Measurements from ENCODE around the gene CCDC43. TPM values are rescaled to one million over a fixed set of nuclear protein-coding genes. Genes with fewer than 3 reads are reported as not detected.

The CCDC43 gene
- polyA plus RNA-seq, 1 donor (not counting 4 experiments of a cell fraction or from before 2014, with no cell fraction given): 23.0 TPM

DNA sequence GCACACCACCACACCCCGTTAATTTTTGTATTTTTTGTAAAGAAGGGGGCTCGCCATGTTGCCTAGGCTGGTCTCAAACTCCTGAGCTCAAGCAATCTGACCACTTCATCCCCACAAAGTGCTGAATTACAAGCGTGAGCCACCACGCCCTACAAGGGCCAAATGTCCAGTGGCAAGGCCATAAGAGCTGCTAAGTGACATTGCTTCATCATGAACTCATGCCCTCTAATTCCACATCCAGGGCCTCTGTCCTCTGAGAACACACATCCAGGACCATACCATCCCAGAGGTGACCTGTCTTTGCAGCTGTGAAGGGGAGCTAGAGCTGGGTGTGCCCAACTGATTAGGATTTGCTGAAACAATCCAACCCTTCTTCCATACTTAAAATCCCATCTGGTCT is 58.9 kb downstream of the CCDC43 start:
- TF ChIP-seq, protein P1, sequence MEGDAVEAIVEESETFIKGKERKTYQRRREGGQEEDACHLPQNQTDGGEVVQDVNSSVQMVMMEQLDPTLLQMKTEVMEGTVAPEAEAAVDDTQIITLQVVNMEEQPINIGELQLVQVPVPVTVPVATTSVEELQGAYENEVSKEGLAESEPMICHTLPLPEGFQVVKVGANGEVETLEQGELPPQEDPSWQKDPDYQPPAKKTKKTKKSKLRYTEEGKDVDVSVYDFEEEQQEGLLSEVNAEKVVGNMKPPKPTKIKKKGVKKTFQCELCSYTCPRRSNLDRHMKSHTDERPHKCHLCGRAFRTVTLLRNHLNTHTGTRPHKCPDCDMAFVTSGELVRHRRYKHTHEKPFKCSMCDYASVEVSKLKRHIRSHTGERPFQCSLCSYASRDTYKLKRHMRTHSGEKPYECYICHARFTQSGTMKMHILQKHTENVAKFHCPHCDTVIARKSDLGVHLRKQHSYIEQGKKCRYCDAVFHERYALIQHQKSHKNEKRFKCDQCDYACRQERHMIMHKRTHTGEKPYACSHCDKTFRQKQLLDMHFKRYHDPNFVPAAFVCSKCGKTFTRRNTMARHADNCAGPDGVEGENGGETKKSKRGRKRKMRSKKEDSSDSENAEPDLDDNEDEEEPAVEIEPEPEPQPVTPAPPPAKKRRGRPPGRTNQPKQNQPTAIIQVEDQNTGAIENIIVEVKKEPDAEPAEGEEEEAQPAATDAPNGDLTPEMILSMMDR (optimal IDR thresholded peaks at IDR 0.05 in 1 of 3, IDR thresholded peaks at IDR 0.05 in 1 of 3, conservative IDR thresholded peaks at IDR 0.05 in 1 of 3; ENCODE audit: extremely low read depth in 1 of 3, insufficient read depth in 2 of 3, low read length in 3 of 3): no peak
- TF ChIP-seq EZH2 (IDR thresholded peaks at IDR 0.05; ENCODE audit: low read length): no peak
- Histone ChIP-seq H3K27ac (ENCODE audit: control insufficient read depth, insufficient read depth, low read length) (no peak overlapping the region), H3K27me3 (ENCODE audit: control insufficient read depth, extremely low read depth, insufficient read depth, low read length) (no peaks in the 10 kb centered on the region), H4K20me1 (ENCODE audit: control insufficient read depth, extremely low read depth, insufficient read depth, low read length) (no peaks in the 10 kb centered on the region), H3K9me3 (ENCODE audit: control insufficient read depth, low read depth, low read length) (no peaks in the 10 kb centered on the region), H2AFZ (ENCODE audit: control insufficient read depth, low read length) (no peak overlapping the region), H3K4me1 (ENCODE audit: control insufficient read depth, extremely low read depth, insufficient read depth, low read length) (peaks cover 3% of the 10 kb centered on the region), H3K4me3 (ENCODE audit: control insufficient read depth in 2 of 3, extremely low read depth in 1 of 3, insufficient read depth in 2 of 3, low read depth in 1 of 3, low read length in 3 of 3) (no peak overlapping the region), H3K36me3 (ENCODE audit: control insufficient read depth in 2 of 2, extremely low read depth in 1 of 2, insufficient read depth in 2 of 2, low read length in 2 of 2) (no peaks in the 10 kb centered on the region), H3K4me2 (ENCODE audit: control insufficient read depth, extremely low read depth, insufficient read depth, low read depth, low read length) (no peak overlapping the region), H3K79me2 (ENCODE audit: control insufficient read depth, insufficient read depth, low read length) (no peaks in the 10 kb centered on the region), H3K9ac (ENCODE audit: control insufficient read depth, extremely low read depth, insufficient read depth, low read length) (no peak overlapping the region), H3K9me1 (ENCODE audit: control insufficient read depth, extremely low read depth, insufficient read depth, low read length) (no peaks in the 10 kb centered on the region)
- FAIRE-seq (no peak), DNase-seq (ENCODE audit: low read depth, low spot score) (no peak)
- dilution Hi-C loops (cut with MboI; ENCODE audit: extremely low pct_ligation_motif_present, low sequenced_read_pairs): loop anchor here (10.0 kb wide), 1 partner anchor 96 kb away; no protein-coding TSS in a partner anchor

DNA sequence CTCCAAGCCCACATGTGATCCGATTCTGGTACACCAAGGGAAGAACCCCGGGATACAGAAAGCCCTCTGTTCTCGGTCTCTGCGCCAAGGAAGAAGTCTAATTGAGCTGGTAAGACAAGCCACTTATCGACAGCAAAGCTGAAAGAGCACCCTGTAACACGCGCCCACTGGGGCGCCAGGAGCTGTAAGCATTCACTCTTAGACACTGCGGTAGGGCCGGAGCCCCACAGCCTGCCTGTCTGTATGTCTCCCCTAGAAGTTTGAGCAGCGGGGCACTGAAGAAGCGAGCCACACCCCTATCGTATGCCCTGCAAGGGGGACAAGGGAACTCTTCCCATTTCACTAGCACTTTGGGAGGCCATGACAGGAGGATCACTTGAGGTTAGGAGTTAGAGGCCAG is 60.3 kb downstream of the CCDC43 start:
- Histone ChIP-seq H3K9me3 (ENCODE audit: control insufficient read depth, low read depth, low read length) (no peaks in the 10 kb centered on the region), H3K9me1 (ENCODE audit: control insufficient read depth, extremely low read depth, insufficient read depth, low read length) (no peaks in the 10 kb centered on the region), H3K27me3 (ENCODE audit: control insufficient read depth, extremely low read depth, insufficient read depth, low read length) (no peaks in the 10 kb centered on the region), H2AFZ (ENCODE audit: control insufficient read depth, low read length) (no peak overlapping the region), H3K4me1 (ENCODE audit: control insufficient read depth, extremely low read depth, insufficient read depth, low read length) (peaks cover 3% of the 10 kb centered on the region), H3K4me2 (ENCODE audit: control insufficient read depth, extremely low read depth, insufficient read depth, low read depth, low read length) (no peak overlapping the region), H3K27ac (ENCODE audit: control insufficient read depth, insufficient read depth, low read length) (no peak overlapping the region), H4K20me1 (ENCODE audit: control insufficient read depth, extremely low read depth, insufficient read depth, low read length) (no peaks in the 10 kb centered on the region), H3K4me3 (ENCODE audit: control insufficient read depth in 2 of 3, extremely low read depth in 1 of 3, insufficient read depth in 2 of 3, low read depth in 1 of 3, low read length in 3 of 3) (no peak overlapping the region), H3K9ac (ENCODE audit: control insufficient read depth, extremely low read depth, insufficient read depth, low read length) (no peak overlapping the region), H3K79me2 (ENCODE audit: control insufficient read depth, insufficient read depth, low read length) (no peaks in the 10 kb centered on the region), H3K36me3 (ENCODE audit: control insufficient read depth in 2 of 2, extremely low read depth in 1 of 2, insufficient read depth in 2 of 2, low read length in 2 of 2) (no peaks in the 10 kb centered on the region)
- dilution Hi-C loops (cut with MboI; ENCODE audit: extremely low pct_ligation_motif_present, low sequenced_read_pairs): no loop called here
- TF ChIP-seq, protein P1 (optimal IDR thresholded peaks at IDR 0.05 in 1 of 3, IDR thresholded peaks at IDR 0.05 in 1 of 3, conservative IDR thresholded peaks at IDR 0.05 in 1 of 3; ENCODE audit: extremely low read depth in 1 of 3, insufficient read depth in 2 of 3, low read length in 3 of 3): no peak
- TF ChIP-seq EZH2 (IDR thresholded peaks at IDR 0.05; ENCODE audit: low read length): no peak
- FAIRE-seq: no peak
- no peak for DNase-seq (ENCODE audit: low read depth, low spot score)

Data from keratinocyte (primary cell).